Esophagus squamous epithelium (tissue), 5 donors: ENCODE data around the gene NISCH. TPM values are rescaled to one million over a fixed set of nuclear protein-coding genes. Genes with fewer than 3 reads are reported as not detected.

Experiments used
- DNase-seq: peaks from one replicate; lab custom pipeline; 2025; lab: John Stamatoyannopoulos, UW
- H3K27ac ChIP-seq, 4 donors: fragments of 200-600 bp; sonication (generic); one replicate each; pipeline ENCODE4 v1.5.1; 2016 to 2019; ENCODE audit warnings: mild to moderate bottlenecking in 1 of 4
- H3K27me3 ChIP-seq, 4 donors: fragments of 200-600 bp; sonication (generic); 1 replicate in 3 of 4; 2 replicates in 1 of 4; pipeline versions ENCODE4 v1.5.1 to v1.6.0; 2017 to 2021; ENCODE audit warnings: antibody characterized with exemption in 1 of 4
- H3K36me3 ChIP-seq, 3 donors: fragments of 200-600 bp; sonication (generic); one replicate each; pipeline ENCODE4 v1.5.1; 2016 to 2019
- H3K4me1 ChIP-seq, 3 donors: fragments of 200-600 bp; sonication (generic); one replicate each; pipeline ENCODE4 v1.5.1; 2017 to 2019
- H3K4me3 ChIP-seq, 4 donors: fragments of 200-600 bp; sonication (generic); 1 replicate in 3 of 4; 2 replicates in 1 of 4; pipeline ENCODE4 v1.5.1; 2016 to 2019; ENCODE audit warnings: mild to moderate bottlenecking in 2 of 4, moderate library complexity in 1 of 4
- H3K9me3 ChIP-seq, 3 donors: fragments of 200-600 bp; sonication (generic); one replicate each; pipeline ENCODE4 v1.5.1; 2016 to 2019
- CTCF ChIP-seq, 6 experiments: fragments of 450-650 bp in 4 of 6; fragments of 200-600 bp in 2 of 6; sonication (generic) in 2 of 6; IDR thresholded peaks; one replicate each; pipeline ENCODE4 v1.5.1; 2016 to 2019; ENCODE audit warnings: antibody characterized with exemption in 6 of 6, mild to moderate bottlenecking in 4 of 6, moderate library complexity in 4 of 6
- POLR2A ChIP-seq, 4 donors: fragments of 450-650 bp; IDR thresholded peaks; one replicate each; pipeline ENCODE4 v1.6.1; 2017; ENCODE audit warnings: antibody characterized with exemption in 4 of 4, mild to moderate bottlenecking in 4 of 4, moderate library complexity in 3 of 4
- WGBS, 2 donors: methylation state at CpG; one replicate each; pipeline ENCODE4 v1.1.5; 2018; 5-methylcytosine and 5-hydroxymethylcytosine counted together
- intact Hi-C: fragments of 100-400 bp; cut with DNase I; formaldehyde crosslinking; loops from one replicate; pipeline ENCODE4 v1.15.0; 2022
- total RNA-seq, 4 donors: library from RNA; depleted of rRNA; stranded (reverse); fragments of >200 nt; gene quantifications; one replicate each; pipeline ENCODE4 v1.1.0, GENCODE V29; 2016
- donor health status: DM: yes; HTN: yes; CAD: no.

NISCH gene
- total RNA-seq, 4 donors from 2014 or later = 33.6 to 82.2 (median 40.6) TPM

- peaks cover 3 to 15% (median 5%) of the 10 kb centered on the region in 3 donors for H3K4me1 ChIP-seq
- H3K4me3 ChIP-seq = peak overlapping the region in 3 of 4 donors; percentile 27 to 59 (median 32)
- no peaks in the 10 kb centered on the region for H3K9me3 ChIP-seq
- H3K27me3 ChIP-seq = no peaks in the 10 kb centered on the region
- WGBS, 2 donors = 65 to 73% methylated on average over 7 to 13 of the region's 25 CpGs
- intact Hi-C loops = no loop called here
- no peak for DNase-seq
- H3K36me3 ChIP-seq = no peaks in the 10 kb centered on the region
- TF ChIP-seq CTCF (IDR thresholded peaks at IDR 0.05) (no peak), POLR2A (IDR thresholded peaks at IDR 0.05) (no peak)
- peak overlapping the region in 1 of 4 donors; percentile 14 for H3K27ac ChIP-seq
Observed at GRCh38 chr3:52443791-52444687, 11.4 kb upstream of the NISCH start.

GRCh38 chr3:52444860-52445793 lies 10.3 kb upstream of the NISCH start, which contains the start of gene SEMA3G:
SEMA3G (minus strand) TSS chr3:52445103; CDS start chr3:52445027, 76 bp downstream.
- Histone ChIP-seq H3K27ac (peak within 1 kb of the TSS in 1 of 4 donors; percentile 14), H3K9me3 (no peaks in the 10 kb centered on the region), H3K4me3 (peak within 1 kb of the TSS; percentile 15 to 59 (median 30)), H3K36me3 (no peaks in the 10 kb centered on the region), H3K27me3 (no peaks in the 10 kb centered on the region), H3K4me1 (peaks cover 3 to 15% (median 5%) of the 10 kb centered on the region in 3 donors)
- intact Hi-C loops = no loop called here
- TF ChIP-seq CTCF (IDR thresholded peaks at IDR 0.05) (peak; percentile 23 to 88 (median 73)), POLR2A (IDR thresholded peaks at IDR 0.05) (peak in 1 of 4 donors; percentile 29)
- WGBS, 2 donors = 43% methylated on average over 2 of the region's 19 CpGs; no CpG with 5 or more reads in 1 of the 2 donors
- no peak for DNase-seq

- H3K27me3 ChIP-seq = no peaks in the 10 kb centered on the region
- WGBS, 2 donors = 83 to 94% methylated on average over 2 of the region's 4 CpGs
- intact Hi-C loops = no loop called here
- H3K27ac ChIP-seq = no peak overlapping the region
- H3K9me3 ChIP-seq = no peaks in the 10 kb centered on the region
- no peaks in the 10 kb centered on the region for H3K36me3 ChIP-seq
- H3K4me1 ChIP-seq = peaks cover 3 to 15% (median 5%) of the 10 kb centered on the region in 3 donors
- DNase-seq = no peak
- H3K4me3 ChIP-seq = no peak overlapping the region
- no peak for TF ChIP-seq CTCF (IDR thresholded peaks at IDR 0.05)
- no peak for TF ChIP-seq POLR2A (IDR thresholded peaks at IDR 0.05)
Observed at GRCh38 chr3:52446042-52446441, 9.4 kb upstream of the NISCH start.

- H3K4me1 ChIP-seq = peaks cover 3 to 15% (median 5%) of the 10 kb centered on the region in 3 donors
- no peak overlapping the region for H3K4me3 ChIP-seq
- no peaks in the 10 kb centered on the region for H3K9me3 ChIP-seq
- no peaks in the 10 kb centered on the region for H3K27me3 ChIP-seq
- no peak overlapping the region for H3K27ac ChIP-seq
- DNase-seq = no peak
- TF ChIP-seq POLR2A (IDR thresholded peaks at IDR 0.05) (no peak), CTCF (IDR thresholded peaks at IDR 0.05) (peak in 5 of 6 experiments; percentile 99 to 100 (median 99))
- WGBS, 2 donors = 0% methylated on average over 2 to 6 of the region's 13 CpGs
- intact Hi-C loops = no loop called here
- H3K36me3 ChIP-seq = no peaks in the 10 kb centered on the region
Observed at GRCh38 chr3:52446631-52447511, 8.5 kb upstream of the NISCH start.
